Neutrophil (primary cell): ENCODE data around the gene IGF2R.

ENCODE experiments used
- H3K27ac ChIP-seq: fragments of 200-600 bp; sonication (generic); 2 replicates; pipeline ENCODE4 v1.5.1; 2016; ENCODE audit warnings: mild to moderate bottlenecking, moderate library complexity
- H3K27me3 ChIP-seq: fragments of 200-600 bp; sonication (generic); 2 replicates; pipeline ENCODE4 v1.6.0; 2016; ENCODE audit warnings: mild to moderate bottlenecking
- H3K36me3 ChIP-seq: fragments of 200-600 bp; sonication (generic); 2 replicates; pipeline ENCODE4 v1.5.1; 2017
- H3K4me1 ChIP-seq, 2 experiments: fragments of 200-600 bp in 1 of 2; sonication (generic) in 1 of 2; 1 replicate in 1 of 2; 2 replicates in 1 of 2; pipeline versions ENCODE4 v1.5.1 to v1.6.1; 2013 to 2016; ENCODE audit warnings: low read depth in 1 of 2, low read length in 1 of 2, mild to moderate bottlenecking in 1 of 2, moderate library complexity in 1 of 2; ENCODE audit not compliant: control insufficient read depth in 1 of 2, insufficient read depth in 1 of 2
- H3K4me3 ChIP-seq, 2 experiments: fragments of 200-600 bp in 1 of 2; sonication (generic) in 1 of 2; 1 replicate in 1 of 2; 2 replicates in 1 of 2; pipeline ENCODE4 v1.5.1; 2013 to 2016; ENCODE audit warnings: low read depth in 1 of 2, low read length in 1 of 2, mild to moderate bottlenecking in 1 of 2, moderate library complexity in 1 of 2
- H3K9me3 ChIP-seq: fragments of 200-600 bp; sonication (generic); 2 replicates; pipeline ENCODE4 v1.5.1; 2016
- CTCF ChIP-seq: fragments of 200-600 bp; sonication (generic); IDR thresholded peaks from 2 replicates; pipeline ENCODE4 v1.5.1; 2016; ENCODE audit warnings: antibody characterized with exemption

IGF2R gene

DNA sequence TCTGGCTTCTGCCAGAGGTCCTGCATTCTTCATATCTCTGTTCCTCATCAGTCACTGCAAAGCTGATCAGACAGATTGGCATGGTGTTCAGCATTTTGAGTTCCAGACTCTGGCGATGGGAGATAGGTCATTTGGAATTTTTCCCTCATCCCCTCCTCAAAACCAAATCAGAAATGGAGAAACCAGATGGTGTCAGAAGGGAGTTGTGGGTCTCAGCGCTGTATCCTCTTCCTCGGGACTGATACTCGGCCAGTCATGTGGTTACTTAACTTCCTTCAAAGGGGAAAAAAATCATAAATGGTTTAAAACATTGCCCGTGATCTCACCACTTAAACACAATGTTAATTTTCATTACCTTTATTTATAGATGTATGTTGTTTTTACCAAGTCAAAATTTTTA is 75.8 kb downstream of the IGF2R start:
- H3K27me3 ChIP-seq, result no peaks in the 10 kb centered on the region
- no peak for TF ChIP-seq CTCF
- H3K36me3 ChIP-seq, result peaks cover 100% of the 10 kb centered on the region
- no peak overlapping the region for H3K27ac ChIP-seq
- H3K4me3 ChIP-seq, result no peak overlapping the region
- no peaks in the 10 kb centered on the region for H3K4me1 ChIP-seq
- H3K9me3 ChIP-seq, result peaks cover 14% of the 10 kb centered on the region

DNA sequence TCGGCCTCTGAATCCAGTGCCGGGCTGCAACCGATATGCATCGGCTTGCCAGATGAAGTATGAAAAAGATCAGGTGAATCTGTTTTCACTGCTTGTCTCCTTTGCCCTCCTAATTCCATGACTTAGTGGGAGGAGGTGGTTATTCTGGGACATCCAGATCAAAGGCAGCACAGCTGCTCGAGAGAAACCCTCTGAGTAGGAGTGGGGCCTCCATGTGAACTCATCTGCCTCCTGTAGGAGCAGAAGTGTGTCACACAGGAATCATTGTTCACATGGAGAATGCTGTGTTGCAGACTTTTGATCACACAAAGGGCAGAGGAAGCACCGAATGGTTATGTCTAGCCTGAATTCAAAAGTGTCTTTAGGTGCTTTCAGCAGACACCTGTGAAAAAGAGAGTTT is 79.6 kb downstream of the IGF2R start:
- no peaks in the 10 kb centered on the region for H3K4me1 ChIP-seq
- H3K27ac ChIP-seq, result no peak overlapping the region
- TF ChIP-seq CTCF, result no peak
- H3K4me3 ChIP-seq, result no peak overlapping the region
- peaks cover 19% of the 10 kb centered on the region for H3K9me3 ChIP-seq
- H3K27me3 ChIP-seq, result no peaks in the 10 kb centered on the region
- peaks cover 100% of the 10 kb centered on the region for H3K36me3 ChIP-seq

- H3K36me3 ChIP-seq, result peaks cover 100% of the 10 kb centered on the region
- no peaks in the 10 kb centered on the region for H3K4me1 ChIP-seq
- TF ChIP-seq CTCF, result no peak
- no peak overlapping the region for H3K4me3 ChIP-seq
- peaks cover 19% of the 10 kb centered on the region for H3K9me3 ChIP-seq
- no peaks in the 10 kb centered on the region for H3K27me3 ChIP-seq
- H3K27ac ChIP-seq, result no peak overlapping the region
Observed at GRCh38 chr6:160049346-160049745, 80.5 kb downstream of the IGF2R start.

DNA sequence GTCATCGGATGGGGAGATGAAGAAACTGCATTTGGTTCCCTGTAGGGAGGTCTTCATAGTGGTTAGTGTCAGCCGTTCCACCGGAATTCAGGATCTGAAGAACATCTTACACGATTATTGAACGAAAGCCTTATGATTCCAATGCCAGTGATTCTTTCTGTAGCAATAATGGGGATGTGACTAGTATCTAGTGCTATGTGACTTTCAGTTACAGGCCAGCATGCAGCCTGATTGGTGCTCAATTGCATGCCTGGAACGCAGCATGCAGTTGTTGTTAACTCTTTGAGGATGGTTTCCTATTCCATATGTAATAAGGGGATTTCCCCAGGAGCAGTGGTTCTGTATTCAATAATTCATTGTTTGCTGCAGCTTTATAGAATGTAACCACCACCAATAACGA is 81.1 kb downstream of the IGF2R start:
- Histone ChIP-seq H3K27ac (no peak overlapping the region), H3K36me3 (peaks cover 100% of the 10 kb centered on the region), H3K27me3 (no peaks in the 10 kb centered on the region), H3K4me3 (no peak overlapping the region), H3K4me1 (no peaks in the 10 kb centered on the region), H3K9me3 (peaks cover 19% of the 10 kb centered on the region)
- no peak for TF ChIP-seq CTCF

- no peak overlapping the region for H3K27ac ChIP-seq
- H3K27me3 ChIP-seq, result no peaks in the 10 kb centered on the region
- TF ChIP-seq CTCF, result no peak
- no peaks in the 10 kb centered on the region for H3K4me1 ChIP-seq
- no peak overlapping the region for H3K4me3 ChIP-seq
- peaks cover 100% of the 10 kb centered on the region for H3K36me3 ChIP-seq
- peaks cover 13% of the 10 kb centered on the region for H3K9me3 ChIP-seq
Observed at GRCh38 chr6:160051390-160051789, 82.5 kb downstream of the IGF2R start.

GRCh38 chr6:160054271-160054670 is 85.4 kb downstream of the IGF2R start:
- Histone ChIP-seq H3K4me3 (no peak overlapping the region), H3K4me1 (no peaks in the 10 kb centered on the region), H3K27ac (no peak overlapping the region), H3K36me3 (peaks cover 100% of the 10 kb centered on the region), H3K27me3 (no peaks in the 10 kb centered on the region), H3K9me3 (peaks cover 10% of the 10 kb centered on the region)
- TF ChIP-seq CTCF, result no peak
